Chondrocyte (in vitro differentiated cells): ENCODE data around the gene TTC9C. TPM values are rescaled to one million over a fixed set of nuclear protein-coding genes. Genes with fewer than 3 reads are reported as not detected.
"Not testable (repeated sequence)": the region's sequence is repeated elsewhere in the genome, so short reads cannot be mapped to it uniquely, and the experiment has no call there.

Experiments
- DNase-seq: peaks from one replicate; pipeline ENCODE4 v3.0.0; 2021; ENCODE audit warnings: mixed read lengths, low spot score
- H3K27ac Mint-ChIP-seq: one replicate; pipeline ENCODE4 v1.8.0; 2021; ENCODE audit warnings: mild to moderate bottlenecking, moderate library complexity, mixed read lengths; ENCODE audit not compliant: unreplicated experiment
- H3K27me3 Mint-ChIP-seq: 2 replicates; pipeline ENCODE4 v1.8.0; 2021; ENCODE audit warnings: low read depth, mixed read lengths
- H3K36me3 Mint-ChIP-seq: 2 replicates; pipeline ENCODE4 v1.8.0; 2021; ENCODE audit warnings: low read depth, mixed read lengths
- H3K4me1 Mint-ChIP-seq: 2 replicates; pipeline ENCODE4 v1.8.0; 2021; ENCODE audit warnings: low read depth, mild to moderate bottlenecking, mixed read lengths
- H3K4me3 Mint-ChIP-seq: one replicate; pipeline ENCODE4 v1.8.0; 2021; ENCODE audit warnings: mild to moderate bottlenecking, moderate library complexity, mixed read lengths; ENCODE audit not compliant: unreplicated experiment
- H3K9me3 Mint-ChIP-seq: 2 replicates; pipeline ENCODE4 v1.8.0; 2021; ENCODE audit warnings: low read depth, mixed read lengths
- CTCF ChIP-seq: fragments of 200-600 bp; sonication (generic); IDR thresholded peaks from 2 replicates; pipeline ENCODE4 v1.5.0; 2021; ENCODE audit warnings: antibody characterized with exemption, mild to moderate bottlenecking, moderate library complexity
- total RNA-seq: library from RNA; stranded (reverse); gene quantifications from 3 replicates; pipeline ENCODE4 v1.2.1, GENCODE V29; 2021

Gene TTC9C
- total RNA-seq, 1 donor from 2014 or later: 36.7 TPM

GRCh38 chr11:62702246-62702645 lies 26.0 kb upstream of the TTC9C start:
- peaks cover 9% of the 10 kb centered on the region for H3K36me3 Mint-ChIP-seq
- peaks cover 18% of the 10 kb centered on the region for H3K4me1 Mint-ChIP-seq
- no peaks in the 10 kb centered on the region for H3K9me3 Mint-ChIP-seq
- no peak overlapping the region for H3K4me3 Mint-ChIP-seq
- no peaks in the 10 kb centered on the region for H3K27me3 Mint-ChIP-seq
- no peak overlapping the region for H3K27ac Mint-ChIP-seq
- DNase-seq: no peak
- TF ChIP-seq CTCF: no peak

- peaks cover 25% of the 10 kb centered on the region for H3K4me1 Mint-ChIP-seq
- not testable (repeated sequence) for H3K9me3 Mint-ChIP-seq, DNase-seq, H3K27me3 Mint-ChIP-seq, H3K4me3 Mint-ChIP-seq, H3K36me3 Mint-ChIP-seq, H3K27ac Mint-ChIP-seq
Measured at GRCh38 chr11:62703921-62704320, 24.4 kb upstream of the TTC9C start.

GRCh38 chr11:62705413-62705812 lies 22.9 kb upstream of the TTC9C start:
- Mint-ChIP-seq H3K4me3 (peak overlapping the region; percentile 92), H3K9me3 (no peaks in the 10 kb centered on the region)
- no peak for TF ChIP-seq CTCF

GRCh38 chr11:62705880-62706849 lies 22.1 kb upstream of the TTC9C start:
- no peak for TF ChIP-seq CTCF
- Mint-ChIP-seq H3K9me3 (no peaks in the 10 kb centered on the region), H3K4me1 (peaks cover 38% of the 10 kb centered on the region), H3K4me3 (peak overlapping the region; percentile 92), H3K27ac (peak overlapping the region; percentile 95), H3K27me3 (no peaks in the 10 kb centered on the region), H3K36me3 (peaks cover 8% of the 10 kb centered on the region)
- DNase-seq: peak; percentile 97

More at GRCh38 chr11:62705413-62705812, 22.9 kb upstream of the TTC9C start:
- Mint-ChIP-seq H3K27ac (peak overlapping the region; percentile 95), H3K36me3 (peaks cover 7% of the 10 kb centered on the region), H3K27me3 (no peaks in the 10 kb centered on the region), H3K4me1 (peaks cover 38% of the 10 kb centered on the region)
- DNase-seq: no peak

GRCh38 chr11:62706850-62707247 lies 21.4 kb upstream of the TTC9C start:
- H3K4me3 Mint-ChIP-seq: peak overlapping the region; percentile 92
- H3K4me1 Mint-ChIP-seq: peaks cover 38% of the 10 kb centered on the region
- H3K36me3 Mint-ChIP-seq: peaks cover 8% of the 10 kb centered on the region
- no peaks in the 10 kb centered on the region for H3K9me3 Mint-ChIP-seq
- peak overlapping the region; percentile 84 for H3K27ac Mint-ChIP-seq
- no peaks in the 10 kb centered on the region for H3K27me3 Mint-ChIP-seq
- no peak for TF ChIP-seq CTCF
- no peak for DNase-seq
